HepG2 (cell line): ENCODE results near the gene PDCD2. TPM values are rescaled to one million over a fixed set of nuclear protein-coding genes. Genes with fewer than 3 reads are reported as not detected.
A peak's percentile ranks its signal among the peaks of the same experiment; 100 is the strongest.

Source experiments
- ARHGAP35 ChIP-seq: sonication (generic); formaldehyde crosslinking; IDR thresholded peaks from 2 replicates; pipeline ENCODE4 v1.9.0; 2022; ENCODE audit warnings: mild to moderate bottlenecking, inconsistent platforms, moderate library complexity, missing genetic modification reagents, borderline replicate concordance
- ATF6 ChIP-seq: sonication (generic); formaldehyde crosslinking; conservative IDR thresholded peaks from 2 replicates; pipeline ENCODE4 v1.4.0; 2020; ENCODE audit warnings: missing genetic modification reagents
- EHMT2 ChIP-seq: fragments of 200-600 bp; sonication (generic); IDR thresholded peaks from 2 replicates; pipeline ENCODE4 v1.7.0; 2017; ENCODE audit warnings: antibody characterized with exemption, low read depth, low read length, borderline replicate concordance
- ELF3 ChIP-seq: IDR thresholded peaks from 2 replicates; pipeline ENCODE4 v1.6.1; 2016; ENCODE audit warnings: missing genetic modification reagents, missing compliant biosample characterization
- FOXA1 ChIP-seq, 2 experiments: fragments of 450-650 bp in 1 of 2; sonication (generic) in 1 of 2; formaldehyde crosslinking in 1 of 2; IDR thresholded peaks; 2 replicates each; pipeline versions ENCODE4 v1.4.0 to v1.6.1; 2016 to 2020; ENCODE audit warnings: missing genetic modification reagents in 1 of 2
- ISX ChIP-seq: sonication (generic); formaldehyde crosslinking; conservative IDR thresholded peaks from 2 replicates; pipeline ENCODE4 v1.5.0; 2020; ENCODE audit warnings: missing genetic modification reagents
- KLF13 ChIP-seq: sonication (generic); formaldehyde crosslinking; IDR thresholded peaks from 2 replicates; pipeline ENCODE4 v1.4.0; 2020; ENCODE audit warnings: mild to moderate bottlenecking, missing genetic modification reagents
- PRDM4 ChIP-seq: sonication (generic); formaldehyde crosslinking; IDR thresholded peaks from 2 replicates; pipeline ENCODE4 v1.9.0; 2021; ENCODE audit warnings: missing genetic modification reagents, borderline replicate concordance
- SRSF1 ChIP-seq: fragments of 200-400 bp; formaldehyde crosslinking; optimal IDR thresholded peaks from 2 replicates; pipeline ENCODE3; 2017; ENCODE audit warnings: mild to moderate bottlenecking, low read depth, low read length, moderate library complexity
- TSC22D2 ChIP-seq: sonication (generic); formaldehyde crosslinking; IDR thresholded peaks from 2 replicates; pipeline ENCODE4 v1.5.1; 2020; ENCODE audit warnings: missing genetic modification reagents, mild to moderate bottlenecking, borderline replicate concordance
- ZFP41 ChIP-seq: sonication (generic); formaldehyde crosslinking; IDR thresholded peaks from 2 replicates; pipeline ENCODE4 v1.4.0; 2020; ENCODE audit warnings: mild to moderate bottlenecking, missing genetic modification reagents, borderline replicate concordance
- ZNF709 ChIP-seq: sonication (generic); formaldehyde crosslinking; IDR thresholded peaks from 2 replicates; pipeline ENCODE4 v1.5.0; 2020; ENCODE audit warnings: mild to moderate bottlenecking, missing genetic modification reagents
- ZNF776 ChIP-seq: sonication (generic); formaldehyde crosslinking; IDR thresholded peaks from 2 replicates; pipeline ENCODE4 v1.4.0; 2020; ENCODE audit warnings: mild to moderate bottlenecking, missing genetic modification reagents
- polyA plus RNA-seq, 8 experiments: library from polyadenylated mRNA; depleted of rRNA in 3 of 8; stranded (reverse) in 7 of 8; unstranded in 1 of 8; fragments of >200 nt; fragmentation: Illumina TruSeq in 4 of 8; extraction: Trizol in 4 of 8; gene quantifications; 2 replicates each; pipeline versions ENCODE4 v1.2.1 to v1.2.3, GENCODE V29; 2011 to 2016; ENCODE audit warnings: low read depth in 4 of 8, missing spikeins in 1 of 8, mixed read lengths in 1 of 8; ENCODE audit not compliant: insufficient read depth in 1 of 8
- total RNA-seq, 5 experiments: library from RNA; depleted of rRNA; stranded (reverse); fragments of >200 nt; fragmentation: Illumina TruSeq; extraction: Trizol; gene quantifications; 2 replicates each; pipeline ENCODE4 v1.2.3, GENCODE V29; 2016; ENCODE audit warnings: low read depth in 1 of 5
- TF ChIP-seq, protein P1 (sequence below): sonication (generic); formaldehyde crosslinking; IDR thresholded peaks from 2 replicates; pipeline ENCODE4 v1.8.0; 2022; ENCODE audit warnings: missing genetic modification reagents, mild to moderate bottlenecking, moderate library complexity, borderline replicate concordance
- TF ChIP-seq, protein P2 (sequence below): IDR thresholded peaks from 2 replicates; pipeline ENCODE4 v1.6.1; 2016; ENCODE audit warnings: low read depth, borderline replicate concordance
- TF ChIP-seq, protein P3 (sequence below): sonication (generic); formaldehyde crosslinking; IDR thresholded peaks from 2 replicates; pipeline ENCODE4 v1.4.0; 2020; ENCODE audit warnings: missing genetic modification reagents, borderline replicate concordance
- TF ChIP-seq, protein P4 (sequence below): sonication (generic); formaldehyde crosslinking; IDR thresholded peaks from 2 replicates; pipeline ENCODE4 v1.5.0; 2020; ENCODE audit warnings: mild to moderate bottlenecking, missing genetic modification reagents, moderate library complexity

PDCD2 gene
- total and polyA plus RNA-seq, 2 of the 13 experiments (the other 11 are each of a cell fraction or from before 2014, with no cell fraction given), result 83.6 to 133 TPM

GRCh38 chr6:170552765-170553533 is 31.5 kb downstream of the PDCD2 start, which contains the start of gene PSMB1 (continued):
- TF ChIP-seq, protein P1, sequence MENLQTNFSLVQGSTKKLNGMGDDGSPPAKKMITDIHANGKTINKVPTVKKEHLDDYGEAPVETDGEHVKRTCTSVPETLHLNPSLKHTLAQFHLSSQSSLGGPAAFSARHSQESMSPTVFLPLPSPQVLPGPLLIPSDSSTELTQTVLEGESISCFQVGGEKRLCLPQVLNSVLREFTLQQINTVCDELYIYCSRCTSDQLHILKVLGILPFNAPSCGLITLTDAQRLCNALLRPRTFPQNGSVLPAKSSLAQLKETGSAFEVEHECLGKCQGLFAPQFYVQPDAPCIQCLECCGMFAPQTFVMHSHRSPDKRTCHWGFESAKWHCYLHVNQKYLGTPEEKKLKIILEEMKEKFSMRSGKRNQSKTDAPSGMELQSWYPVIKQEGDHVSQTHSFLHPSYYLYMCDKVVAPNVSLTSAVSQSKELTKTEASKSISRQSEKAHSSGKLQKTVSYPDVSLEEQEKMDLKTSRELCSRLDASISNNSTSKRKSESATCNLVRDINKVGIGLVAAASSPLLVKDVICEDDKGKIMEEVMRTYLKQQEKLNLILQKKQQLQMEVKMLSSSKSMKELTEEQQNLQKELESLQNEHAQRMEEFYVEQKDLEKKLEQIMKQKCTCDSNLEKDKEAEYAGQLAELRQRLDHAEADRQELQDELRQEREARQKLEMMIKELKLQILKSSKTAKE (CRISPR knock-in tag), result no peak; the same call in 1 of the 2 replicates
- TF ChIP-seq KLF13, result no peak
- TF ChIP-seq ATF6 (CRISPR knock-in tag), result no peak
- peak; percentile 80; the same call in 1 of the 2 replicates for TF ChIP-seq ZFP41 (CRISPR knock-in tag)
- TF ChIP-seq, protein P2, sequence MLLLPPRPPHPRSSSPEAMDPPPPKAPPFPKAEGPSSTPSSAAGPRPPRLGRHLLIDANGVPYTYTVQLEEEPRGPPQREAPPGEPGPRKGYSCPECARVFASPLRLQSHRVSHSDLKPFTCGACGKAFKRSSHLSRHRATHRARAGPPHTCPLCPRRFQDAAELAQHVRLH (CRISPR knock-in tag), result peak; percentile 86
- peak; percentile 63 for TF ChIP-seq ELF3 (CRISPR knock-in tag)
- TF ChIP-seq PRDM4 (CRISPR knock-in tag), result no peak
- no peak for TF ChIP-seq ZNF709 (CRISPR knock-in tag)
- peak; percentile 72; the same call in 1 of the 2 replicates for TF ChIP-seq ZNF776 (CRISPR knock-in tag)
- TF ChIP-seq, protein P3, sequence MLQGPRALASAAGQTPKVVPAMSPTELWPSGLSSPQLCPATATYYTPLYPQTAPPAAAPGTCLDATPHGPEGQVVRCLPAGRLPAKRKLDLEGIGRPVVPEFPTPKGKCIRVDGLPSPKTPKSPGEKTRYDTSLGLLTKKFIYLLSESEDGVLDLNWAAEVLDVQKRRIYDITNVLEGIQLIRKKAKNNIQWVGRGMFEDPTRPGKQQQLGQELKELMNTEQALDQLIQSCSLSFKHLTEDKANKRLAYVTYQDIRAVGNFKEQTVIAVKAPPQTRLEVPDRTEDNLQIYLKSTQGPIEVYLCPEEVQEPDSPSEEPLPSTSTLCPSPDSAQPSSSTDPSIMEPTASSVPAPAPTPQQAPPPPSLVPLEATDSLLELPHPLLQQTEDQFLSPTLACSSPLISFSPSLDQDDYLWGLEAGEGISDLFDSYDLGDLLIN (CRISPR knock-in tag), result no peak
- TF ChIP-seq ARHGAP35, result peak; percentile 51; the same call in 1 of the 2 replicates
- TF ChIP-seq, protein P4, sequence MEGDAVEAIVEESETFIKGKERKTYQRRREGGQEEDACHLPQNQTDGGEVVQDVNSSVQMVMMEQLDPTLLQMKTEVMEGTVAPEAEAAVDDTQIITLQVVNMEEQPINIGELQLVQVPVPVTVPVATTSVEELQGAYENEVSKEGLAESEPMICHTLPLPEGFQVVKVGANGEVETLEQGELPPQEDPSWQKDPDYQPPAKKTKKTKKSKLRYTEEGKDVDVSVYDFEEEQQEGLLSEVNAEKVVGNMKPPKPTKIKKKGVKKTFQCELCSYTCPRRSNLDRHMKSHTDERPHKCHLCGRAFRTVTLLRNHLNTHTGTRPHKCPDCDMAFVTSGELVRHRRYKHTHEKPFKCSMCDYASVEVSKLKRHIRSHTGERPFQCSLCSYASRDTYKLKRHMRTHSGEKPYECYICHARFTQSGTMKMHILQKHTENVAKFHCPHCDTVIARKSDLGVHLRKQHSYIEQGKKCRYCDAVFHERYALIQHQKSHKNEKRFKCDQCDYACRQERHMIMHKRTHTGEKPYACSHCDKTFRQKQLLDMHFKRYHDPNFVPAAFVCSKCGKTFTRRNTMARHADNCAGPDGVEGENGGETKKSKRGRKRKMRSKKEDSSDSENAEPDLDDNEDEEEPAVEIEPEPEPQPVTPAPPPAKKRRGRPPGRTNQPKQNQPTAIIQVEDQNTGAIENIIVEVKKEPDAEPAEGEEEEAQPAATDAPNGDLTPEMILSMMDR (CRISPR knock-in tag), result 0 out of 2 replicates have a peak, but pooled peaks have one; percentile 20
- peak; percentile 86 for TF ChIP-seq SRSF1
- TF ChIP-seq EHMT2, result no peak
- TF ChIP-seq ISX (CRISPR knock-in tag), result 0 out of 2 replicates have a peak, but pooled peaks have one; percentile 59
- peak; percentile 50 for TF ChIP-seq TSC22D2 (CRISPR knock-in tag)
- TF ChIP-seq FOXA1 (IDR thresholded peaks at IDR 0.05), result no peak
- no peak for TF ChIP-seq FOXA1 (CRISPR knock-in tag; IDR thresholded peaks at IDR 0.05)
